ENCODE measurements around the gene GLRB. TPM values are rescaled to one million over a fixed set of nuclear protein-coding genes. Genes with fewer than 3 reads are reported as not detected.

The GLRB gene
- total RNA-seq, 1 experiment from 2014 or later = 1.8 TPM

GRCh38 chr4:157095716-157096115, 19.8 kb downstream of the GLRB start:
- DNase-seq (ENCODE audit: low read depth, low spot score) (no peak), ATAC-seq (no peak)
- intact Hi-C loops (cut with micrococcal nuclease; ENCODE audit: unreplicated experiment) = no loop called here
- Histone ChIP-seq H3K4me1 (ENCODE audit: control insufficient read depth, insufficient read depth, low read length) (no peaks in the 10 kb centered on the region), H3K9me3 (ENCODE audit: control insufficient read depth, insufficient read depth, low read depth, low read length) (no peaks in the 10 kb centered on the region), H3K36me3 (ENCODE audit: control insufficient read depth, insufficient read depth, low read length) (no peaks in the 10 kb centered on the region), H3K27me3 (ENCODE audit: control insufficient read depth, insufficient read depth, low read length) (no peaks in the 10 kb centered on the region), H3K4me3 (ENCODE audit: low read depth in 2 of 2, low read length in 2 of 2) (no peak overlapping the region), H3K27ac (ENCODE audit: low read length) (no peak overlapping the region)
- ChIA-PET CTCF (no interaction called here), POLR2A (no interaction called here)
- in situ Hi-C loops (cut with HindIII; ENCODE audit: low pct_unique_long_range_greater_than_20kb, low sequenced_read_pairs) = no loop called here
- BruUV-seq (replicated peaks) = no TSS peak
- no peak for TF ChIP-seq POLR2AphosphoS5 (IDR thresholded peaks at IDR 0.05; ENCODE audit: low read depth, low read length)
- TF ChIP-seq REST (IDR thresholded peaks at IDR 0.05; ENCODE audit: insufficient read depth in 1 of 2, low read depth in 2 of 2, low read length in 1 of 2) = no peak
- TF ChIP-seq SIN3A (IDR thresholded peaks at IDR 0.05; ENCODE audit: borderline replicate concordance, insufficient read depth, low read depth, low read length) = no peak
- no peak for TF ChIP-seq TCF7L2 (IDR thresholded peaks at IDR 0.05; ENCODE audit: low read depth, low read length)
- TF ChIP-seq CTCF (IDR thresholded peaks at IDR 0.05) = no peak

- no TSS peak for BruUV-seq (replicated peaks)
- in situ Hi-C loops (cut with HindIII; ENCODE audit: low pct_unique_long_range_greater_than_20kb, low sequenced_read_pairs) = no loop called here
- no peaks in the 10 kb centered on the region for H3K9me3 ChIP-seq (ENCODE audit: control insufficient read depth, insufficient read depth, low read depth, low read length)
- H3K27ac ChIP-seq (ENCODE audit: low read length) = no peak overlapping the region
- H3K36me3 ChIP-seq (ENCODE audit: control insufficient read depth, insufficient read depth, low read length) = no peaks in the 10 kb centered on the region
- POLR2A ChIA-PET = no interaction called here
- DNase-seq (ENCODE audit: low read depth, low spot score) (no peak), ATAC-seq (no peak)
- TF ChIP-seq POLR2AphosphoS5 (IDR thresholded peaks at IDR 0.05; ENCODE audit: low read depth, low read length) (no peak), TCF7L2 (IDR thresholded peaks at IDR 0.05; ENCODE audit: low read depth, low read length) (no peak), CTCF (IDR thresholded peaks at IDR 0.05) (no peak), REST (IDR thresholded peaks at IDR 0.05; ENCODE audit: insufficient read depth in 1 of 2, low read depth in 2 of 2, low read length in 1 of 2) (no peak), SIN3A (IDR thresholded peaks at IDR 0.05; ENCODE audit: borderline replicate concordance, insufficient read depth, low read depth, low read length) (no peak)
- intact Hi-C loops (cut with micrococcal nuclease; ENCODE audit: unreplicated experiment) = no loop called here
- CTCF ChIA-PET = no interaction called here
- no peak overlapping the region for H3K4me3 ChIP-seq (ENCODE audit: low read depth in 2 of 2, low read length in 2 of 2)
- H3K27me3 ChIP-seq (ENCODE audit: control insufficient read depth, insufficient read depth, low read length) = no peaks in the 10 kb centered on the region
- no peaks in the 10 kb centered on the region for H3K4me1 ChIP-seq (ENCODE audit: control insufficient read depth, insufficient read depth, low read length)
Measured at GRCh38 chr4:157096439-157096838, 20.5 kb downstream of the GLRB start.
